Purkinje cell (primary cell): ENCODE measurements around the gene UBALD2. TPM values are rescaled to one million over a fixed set of nuclear protein-coding genes. Genes with fewer than 3 reads are reported as not detected.

Experiments
- polyA plus RNA-seq: library from polyadenylated mRNA; unstranded; fragments of >200 nt; fragmentation: Nextera tagmentation; gene quantifications from 2 replicates; pipeline ENCODE4 v1.2.1, GENCODE V29; 2014

UBALD2 gene
- 0.25 and 3.3 TPM in 2 replicates for polyA plus RNA-seq

DNA sequence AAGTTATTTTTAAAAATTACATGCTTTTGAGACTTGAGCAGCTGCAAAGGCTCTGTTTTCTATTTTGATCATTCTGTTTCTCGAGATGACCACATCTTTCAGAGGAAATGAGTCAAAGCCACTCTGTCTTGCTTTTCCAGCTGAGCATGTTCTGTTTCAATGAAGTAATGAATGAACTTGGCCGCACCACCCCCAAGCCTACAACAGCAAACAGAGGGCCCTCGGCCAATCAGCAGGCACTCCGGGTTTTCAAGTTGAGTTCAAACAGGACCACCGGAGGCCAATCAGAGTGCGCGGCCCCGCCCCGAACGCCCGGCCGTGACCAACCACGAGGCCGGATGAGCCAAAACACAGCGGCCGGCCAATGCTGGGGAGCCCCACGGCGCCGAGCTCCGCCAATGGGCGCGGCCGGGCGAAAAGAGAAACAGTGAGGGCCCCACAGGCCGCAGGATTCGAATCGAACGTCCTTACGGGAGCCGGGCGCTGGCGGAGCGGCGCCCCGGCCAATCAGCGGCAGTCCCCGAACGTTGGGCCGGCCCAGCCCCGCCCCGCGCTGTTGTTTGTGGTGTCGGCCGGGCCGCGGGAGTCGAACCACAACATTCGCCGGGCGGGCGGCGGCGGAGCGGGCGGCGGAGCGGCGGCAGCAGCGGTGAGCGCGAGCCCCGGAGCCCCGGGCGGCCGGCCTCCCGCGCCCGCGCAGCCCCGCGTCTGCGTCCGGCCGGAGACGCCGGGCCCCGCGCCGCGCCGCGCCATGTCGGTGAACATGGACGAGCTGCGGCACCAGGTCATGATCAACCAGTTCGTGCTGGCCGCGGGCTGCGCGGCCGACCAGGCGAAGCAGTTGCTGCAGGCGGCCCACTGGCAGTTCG is at the start of gene UBALD2:
UBALD2 (plus strand) TSS at position 594 of the 869 bp plus-strand sequence; CDS start at position 752, 158 bp downstream.

GRCh38 chr17:76240461-76241203 is 24.5 kb upstream of the UBALD2 start, which contains the start of gene RNF157:
Gene RNF157, minus strand, starts transcription at chr17:76240493. Its CDS starts 253 bp downstream, at chr17:76240240.

DNA sequence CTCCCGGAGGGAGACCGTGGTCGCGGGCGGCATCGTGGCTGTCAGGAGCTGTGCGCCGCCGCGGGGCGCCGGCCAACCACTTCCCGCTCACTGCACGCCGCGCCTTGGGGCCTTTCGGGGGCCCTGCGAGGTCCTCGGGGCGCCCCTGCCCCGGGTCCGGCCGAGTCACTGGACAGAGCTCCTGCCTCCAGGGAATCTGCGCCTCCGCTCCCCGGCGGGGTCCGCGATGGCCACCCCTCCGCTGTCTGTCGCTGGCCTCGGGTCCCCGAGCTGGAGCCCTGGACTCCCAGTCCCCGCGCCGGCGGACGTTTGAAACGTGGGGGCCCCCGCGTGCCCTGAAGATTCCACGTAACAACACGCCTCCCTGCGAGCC is 42.8 kb downstream of the UBALD2 start, which contains the start of gene QRICH2:
QRICH2 (minus strand) TSS at position 311 of the 373 bp plus-strand sequence; CDS start at position 33, 278 bp downstream.

Other genes starting within 250 kb of the UBALD2 start
- gene EVPL, start 238.0 kb upstream of the UBALD2 start, polyA plus RNA-seq: 0.39 TPM in 1 of 2 replicates, not detected in the other
- gene SRP68, start 192.8 kb upstream of the UBALD2 start, polyA plus RNA-seq: 26.4 and 28.5 TPM in 2 replicates
- 0.41 TPM in 1 of 2 replicates, not detected in the other for gene GALR2, start 190.6 kb upstream of the UBALD2 start, polyA plus RNA-seq
- gene ZACN, start 186.2 kb upstream of the UBALD2 start, polyA plus RNA-seq: 0.20 and 0.42 TPM in 2 replicates
- gene EXOC7, start 161.6 kb upstream of the UBALD2 start, polyA plus RNA-seq: 21.9 and 24.2 TPM in 2 replicates
- not detected in 2 replicates for gene FOXJ1, start 124.1 kb upstream of the UBALD2 start, polyA plus RNA-seq
- gene RNF157, start 24.9 kb upstream of the UBALD2 start, polyA plus RNA-seq: 38.1 and 46.4 TPM in 2 replicates
- 0.21 and 0.31 TPM in 2 replicates for gene QRICH2, start 42.9 kb downstream of the UBALD2 start, polyA plus RNA-seq
- gene PRPSAP1, start 88.6 kb downstream of the UBALD2 start, polyA plus RNA-seq: 26.9 and 32.5 TPM in 2 replicates
- 0.13 and 0.78 TPM in 2 replicates for gene SPHK1, start 119.3 kb downstream of the UBALD2 start, polyA plus RNA-seq
- 5.9 and 11.2 TPM in 2 replicates for gene UBE2O, start 187.8 kb downstream of the UBALD2 start, polyA plus RNA-seq
- not detected in 2 replicates for gene AANAT, start 202.3 kb downstream of the UBALD2 start, polyA plus RNA-seq
- gene RHBDF2, start 236.1 kb downstream of the UBALD2 start, polyA plus RNA-seq: not detected in 2 replicates